SJCRH30 (cell line): Measurements from ENCODE around the gene NLRP1. TPM values are rescaled to one million over a fixed set of nuclear protein-coding genes. Genes with fewer than 3 reads are reported as not detected.
"Not testable (repeated sequence)": the region's sequence is repeated elsewhere in the genome, so short reads cannot be mapped to it uniquely, and the experiment has no call there.

Experiments used
- DNase-seq, 2 experiments: peaks; one replicate each; pipeline ENCODE4 v3.0.0-alpha.2; 2015 to 2020
- H3K27ac ChIP-seq: fragments of 250-450 bp; sonication (Bioruptor Pico); 2 replicates; pipeline ENCODE4 v1.5.1; 2020; ENCODE audit warnings: mild to moderate bottlenecking, moderate library complexity
- H3K27me3 ChIP-seq: fragments of 250-450 bp; sonication (Bioruptor Pico); 2 replicates; pipeline ENCODE4 v1.5.1; 2020; ENCODE audit warnings: mild to moderate bottlenecking, moderate library complexity
- H3K36me3 ChIP-seq: fragments of 250-450 bp; sonication (Bioruptor Pico); 2 replicates; pipeline ENCODE4 v1.5.1; 2020; ENCODE audit warnings: mild to moderate bottlenecking, moderate library complexity
- H3K4me1 ChIP-seq: fragments of 250-450 bp; sonication (Bioruptor Pico); 2 replicates; pipeline ENCODE4 v1.5.1; 2020; ENCODE audit warnings: mild to moderate bottlenecking, moderate library complexity
- H3K4me3 ChIP-seq: fragments of 250-450 bp; sonication (Bioruptor Pico); 2 replicates; pipeline ENCODE4 v1.5.1; 2020; ENCODE audit warnings: mild to moderate bottlenecking, moderate library complexity
- H3K9me3 ChIP-seq: fragments of 250-450 bp; sonication (Bioruptor Pico); replicated peaks from 2 replicates; pipeline ENCODE4 v1.5.1; 2020; ENCODE audit warnings: mild to moderate bottlenecking, moderate library complexity
- total RNA-seq: library from RNA; depleted of rRNA; stranded (reverse); fragments of >200 nt; shearing (Covaris generic); gene quantifications from 2 replicates; pipeline ENCODE4 v1.2.3, GENCODE V29; 2014

NLRP1 gene
- total RNA-seq, 1 experiment from 2014 or later: 19.1 TPM

- Histone ChIP-seq H3K4me1 (0 out of 2 replicates have a peak, but pooled peaks cover 6% of the 10 kb centered on the region), H3K27me3 (no peaks in the 10 kb centered on the region), H3K9me3 (no peaks in the 10 kb centered on the region), H3K36me3 (no peaks in the 10 kb centered on the region), H3K4me3 (no peak overlapping the region), H3K27ac (no peak overlapping the region)
- DNase-seq: no peak
Observed at GRCh38 chr17:5580969-5581368, 3.3 kb downstream of the NLRP1 start.

DNA sequence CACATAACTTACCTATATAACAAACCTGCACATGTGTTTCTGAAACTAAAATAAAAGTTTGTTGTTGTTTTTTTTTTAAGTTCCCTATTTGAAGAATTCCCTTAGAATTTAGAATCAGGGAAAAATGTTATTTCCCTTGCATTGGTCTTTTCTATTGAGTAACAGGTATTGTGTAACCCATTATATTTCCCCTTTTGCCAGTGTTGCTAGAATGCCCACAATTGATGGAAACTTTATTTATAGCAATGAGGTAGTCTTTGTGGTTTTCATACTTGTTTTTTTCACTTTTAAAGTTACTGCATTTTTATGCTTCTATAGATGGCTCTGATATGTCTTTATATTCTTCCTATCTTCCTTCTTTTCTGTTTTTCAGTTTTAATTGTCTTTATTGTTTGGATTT, 3.9 kb downstream of the NLRP1 start:
- Histone ChIP-seq H3K27me3 (no peaks in the 10 kb centered on the region), H3K9me3 (no peaks in the 10 kb centered on the region), H3K27ac (no peak overlapping the region), H3K4me1 (0 out of 2 replicates have a peak, but pooled peaks cover 4% of the 10 kb centered on the region), H3K4me3 (no peak overlapping the region), H3K36me3 (no peaks in the 10 kb centered on the region)
- DNase-seq: no peak

DNA sequence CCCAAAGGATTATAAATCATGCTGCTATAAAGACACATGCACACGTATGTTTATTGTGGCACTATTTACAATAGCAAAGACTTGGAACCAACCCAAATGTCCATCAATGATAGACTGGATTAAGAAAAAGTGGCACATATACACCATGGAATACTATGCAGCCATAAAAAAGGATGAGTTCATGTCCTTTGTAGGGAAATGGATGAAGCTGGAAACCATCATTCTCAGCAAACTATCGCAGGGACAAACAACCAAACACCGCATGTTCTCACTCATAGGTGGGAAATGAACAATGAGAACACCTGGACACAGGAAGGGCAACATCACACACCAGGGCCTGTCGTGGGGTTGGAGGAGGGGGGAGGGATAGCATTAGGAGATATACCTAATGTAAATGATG, 5.5 kb downstream of the NLRP1 start:
- not testable (repeated sequence) for H3K9me3 ChIP-seq, DNase-seq, H3K4me3 ChIP-seq, H3K27ac ChIP-seq, H3K36me3 ChIP-seq, H3K27me3 ChIP-seq, H3K4me1 ChIP-seq

GRCh38 chr17:5573017-5573416, 11.3 kb downstream of the NLRP1 start:
- H3K9me3 ChIP-seq, DNase-seq, H3K27ac ChIP-seq, H3K4me3 ChIP-seq, H3K4me1 ChIP-seq, H3K27me3 ChIP-seq, H3K36me3 ChIP-seq: not testable (repeated sequence)

DNA sequence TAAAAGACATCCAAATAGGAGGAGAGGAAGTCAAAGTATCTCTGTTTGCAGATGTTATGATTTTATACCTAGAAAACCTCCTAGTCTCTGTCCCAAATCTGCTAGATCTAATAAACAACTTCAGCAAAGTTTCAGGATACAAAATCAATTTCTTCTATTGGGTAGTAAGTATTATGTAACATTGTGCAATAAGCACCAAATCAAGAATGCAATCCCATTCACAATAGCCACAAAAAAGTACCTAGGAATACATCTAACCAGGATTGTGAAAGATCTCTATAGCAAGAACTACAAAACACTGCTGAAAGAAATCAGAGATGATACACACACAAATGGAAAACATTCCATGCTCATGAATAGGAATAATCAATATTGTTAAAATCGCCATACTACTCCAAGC, 13.0 kb downstream of the NLRP1 start:
- Histone ChIP-seq H3K27ac (no peak overlapping the region), H3K27me3 (no peaks in the 10 kb centered on the region), H3K4me3 (no peak overlapping the region), H3K9me3 (no peaks in the 10 kb centered on the region), H3K4me1 (no peaks in the 10 kb centered on the region), H3K36me3 (no peaks in the 10 kb centered on the region)
- no peak for DNase-seq

- DNase-seq: no peak
- no peak overlapping the region for H3K4me3 ChIP-seq
- H3K27ac ChIP-seq: no peak overlapping the region
- no peaks in the 10 kb centered on the region for H3K9me3 ChIP-seq
- H3K36me3 ChIP-seq: no peaks in the 10 kb centered on the region
- no peaks in the 10 kb centered on the region for H3K27me3 ChIP-seq
- no peaks in the 10 kb centered on the region for H3K4me1 ChIP-seq
Observed at GRCh38 chr17:5565808-5566207, 18.5 kb downstream of the NLRP1 start.

GRCh38 chr17:5563456-5563855, 20.9 kb downstream of the NLRP1 start:
- DNase-seq: no peak
- Histone ChIP-seq H3K36me3 (no peaks in the 10 kb centered on the region), H3K4me1 (no peaks in the 10 kb centered on the region), H3K27ac (no peak overlapping the region), H3K9me3 (no peaks in the 10 kb centered on the region), H3K4me3 (no peak overlapping the region), H3K27me3 (no peaks in the 10 kb centered on the region)

GRCh38 chr17:5562661-5563360, 21.5 kb downstream of the NLRP1 start:
- Histone ChIP-seq H3K4me3 (no peak overlapping the region), H3K36me3 (no peaks in the 10 kb centered on the region), H3K9me3 (no peaks in the 10 kb centered on the region), H3K27me3 (no peaks in the 10 kb centered on the region), H3K27ac (no peak overlapping the region), H3K4me1 (no peaks in the 10 kb centered on the region)
- DNase-seq: no peak

- no peaks in the 10 kb centered on the region for H3K4me1 ChIP-seq
- no peaks in the 10 kb centered on the region for H3K27me3 ChIP-seq
- no peak overlapping the region for H3K4me3 ChIP-seq
- no peak for DNase-seq
- H3K9me3 ChIP-seq: no peaks in the 10 kb centered on the region
- no peaks in the 10 kb centered on the region for H3K36me3 ChIP-seq
- H3K27ac ChIP-seq: no peak overlapping the region
Observed at GRCh38 chr17:5561736-5562571, 22.4 kb downstream of the NLRP1 start.

GRCh38 chr17:5560361-5560988, 23.8 kb downstream of the NLRP1 start:
- no peaks in the 10 kb centered on the region for H3K9me3 ChIP-seq
- H3K36me3 ChIP-seq: no peaks in the 10 kb centered on the region
- H3K4me1 ChIP-seq: no peaks in the 10 kb centered on the region
- DNase-seq: no peak
- H3K27me3 ChIP-seq: no peaks in the 10 kb centered on the region
- H3K4me3 ChIP-seq: no peak overlapping the region
- H3K27ac ChIP-seq: no peak overlapping the region

DNA sequence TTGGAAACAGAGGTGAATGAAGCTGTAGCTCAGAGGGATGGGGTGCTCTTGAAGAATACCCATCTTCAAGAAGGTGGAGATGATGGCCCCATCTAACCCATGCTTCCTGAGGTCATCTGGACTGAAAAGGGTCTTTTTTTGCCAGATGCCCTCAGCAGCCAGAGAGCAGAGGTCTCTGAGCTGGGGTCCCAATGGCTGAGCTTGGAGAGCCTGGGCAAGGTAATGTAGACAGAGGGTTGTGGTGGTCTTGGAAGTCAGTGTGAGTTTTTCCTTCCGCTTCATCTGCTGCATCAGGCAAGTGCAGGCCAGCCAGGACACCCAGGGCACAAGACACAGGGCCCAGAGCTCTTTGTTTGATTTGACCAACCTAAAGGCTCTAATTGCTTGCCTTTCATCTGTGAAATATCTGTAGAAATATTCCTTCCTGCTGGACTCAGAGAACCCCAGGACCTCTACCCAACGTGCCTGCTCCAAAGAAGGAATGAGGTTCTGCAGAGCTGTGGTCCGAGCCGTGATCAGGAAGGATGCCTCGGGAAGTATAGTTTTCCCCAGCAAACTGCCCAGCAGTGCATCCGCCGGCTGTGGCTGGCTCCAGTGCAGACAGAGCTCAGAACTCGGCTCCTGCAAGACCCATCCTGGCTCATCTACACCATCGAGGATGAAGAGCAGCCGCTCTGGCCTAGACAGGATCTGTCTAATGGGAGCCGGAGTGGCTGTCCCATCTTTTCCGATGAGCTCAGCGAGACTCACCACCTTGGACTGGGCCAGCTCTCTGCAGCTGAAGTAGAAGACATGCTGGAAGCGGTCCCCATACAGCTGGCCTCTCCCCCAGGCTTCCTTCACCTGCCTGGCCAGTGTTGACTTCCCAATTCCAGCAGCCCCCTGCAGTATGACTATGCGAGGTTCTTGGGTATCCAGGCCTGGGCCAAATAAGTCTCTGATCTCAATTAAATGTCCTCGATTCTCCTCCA, 25.2 kb downstream of the NLRP1 start:
- no peak for DNase-seq
- no peaks in the 10 kb centered on the region for H3K36me3 ChIP-seq
- no peaks in the 10 kb centered on the region for H3K27me3 ChIP-seq
- no peaks in the 10 kb centered on the region for H3K9me3 ChIP-seq
- no peaks in the 10 kb centered on the region for H3K4me1 ChIP-seq
- H3K4me3 ChIP-seq: no peak overlapping the region
- H3K27ac ChIP-seq: no peak overlapping the region

- Histone ChIP-seq H3K4me1 (no peaks in the 10 kb centered on the region), H3K27ac (no peak overlapping the region), H3K9me3 (no peaks in the 10 kb centered on the region), H3K27me3 (no peaks in the 10 kb centered on the region), H3K4me3 (no peak overlapping the region), H3K36me3 (no peaks in the 10 kb centered on the region)
- no peak for DNase-seq
Observed at GRCh38 chr17:5557990-5558389, 26.3 kb downstream of the NLRP1 start.

DNA sequence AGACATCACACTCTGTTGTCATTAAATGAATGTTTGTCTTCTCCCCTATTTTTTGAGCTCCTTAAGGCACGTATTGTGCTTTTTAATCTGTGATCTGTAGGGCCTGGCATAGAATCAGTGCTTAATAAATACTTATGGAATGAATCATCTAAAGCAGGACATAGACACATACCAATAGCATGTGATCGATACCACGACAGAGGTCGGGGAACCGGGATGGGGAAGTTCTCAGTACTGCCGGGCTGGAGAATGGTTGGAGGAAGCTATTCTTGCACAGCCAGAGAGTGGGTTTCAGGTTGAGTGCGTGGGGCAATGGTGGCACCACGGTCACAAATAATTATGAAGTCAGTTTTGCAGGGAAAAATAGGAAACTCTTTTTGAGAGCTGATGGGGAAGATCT, 26.8 kb downstream of the NLRP1 start:
- Histone ChIP-seq H3K36me3 (no peaks in the 10 kb centered on the region), H3K27ac (no peak overlapping the region), H3K27me3 (no peaks in the 10 kb centered on the region), H3K9me3 (no peaks in the 10 kb centered on the region), H3K4me1 (no peaks in the 10 kb centered on the region), H3K4me3 (no peak overlapping the region)
- no peak for DNase-seq

DNA sequence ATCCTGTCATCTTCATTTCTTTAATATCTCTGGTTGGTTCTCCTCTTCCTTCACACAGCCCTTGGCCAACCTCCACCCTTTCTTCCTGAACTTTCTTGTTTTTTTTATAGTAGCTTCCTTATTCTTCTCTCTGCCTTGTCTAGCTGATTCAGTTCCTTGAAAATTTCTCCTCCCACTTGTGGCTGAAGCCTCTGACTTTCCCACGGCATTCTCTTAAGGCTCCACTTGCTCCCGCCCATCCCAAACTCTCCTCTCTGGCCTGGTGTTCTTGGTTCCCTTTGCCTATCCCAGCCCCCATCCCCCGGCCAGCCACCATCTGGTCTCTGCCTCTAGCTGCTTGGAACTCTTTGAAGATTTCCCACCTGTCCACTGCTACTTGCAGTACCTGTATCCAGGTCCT, 29.1 kb downstream of the NLRP1 start:
- Histone ChIP-seq H3K36me3 (no peaks in the 10 kb centered on the region), H3K9me3 (no peaks in the 10 kb centered on the region), H3K4me3 (no peak overlapping the region), H3K4me1 (no peaks in the 10 kb centered on the region), H3K27ac (no peak overlapping the region), H3K27me3 (no peaks in the 10 kb centered on the region)
- no peak for DNase-seq
